DMS79 (cell line): ENCODE measurements around the gene ARVCF.

Source experiments
- DNase-seq: peaks from one replicate; lab custom pipeline; 2025; lab: John Stamatoyannopoulos, UW

The ARVCF gene

DNA sequence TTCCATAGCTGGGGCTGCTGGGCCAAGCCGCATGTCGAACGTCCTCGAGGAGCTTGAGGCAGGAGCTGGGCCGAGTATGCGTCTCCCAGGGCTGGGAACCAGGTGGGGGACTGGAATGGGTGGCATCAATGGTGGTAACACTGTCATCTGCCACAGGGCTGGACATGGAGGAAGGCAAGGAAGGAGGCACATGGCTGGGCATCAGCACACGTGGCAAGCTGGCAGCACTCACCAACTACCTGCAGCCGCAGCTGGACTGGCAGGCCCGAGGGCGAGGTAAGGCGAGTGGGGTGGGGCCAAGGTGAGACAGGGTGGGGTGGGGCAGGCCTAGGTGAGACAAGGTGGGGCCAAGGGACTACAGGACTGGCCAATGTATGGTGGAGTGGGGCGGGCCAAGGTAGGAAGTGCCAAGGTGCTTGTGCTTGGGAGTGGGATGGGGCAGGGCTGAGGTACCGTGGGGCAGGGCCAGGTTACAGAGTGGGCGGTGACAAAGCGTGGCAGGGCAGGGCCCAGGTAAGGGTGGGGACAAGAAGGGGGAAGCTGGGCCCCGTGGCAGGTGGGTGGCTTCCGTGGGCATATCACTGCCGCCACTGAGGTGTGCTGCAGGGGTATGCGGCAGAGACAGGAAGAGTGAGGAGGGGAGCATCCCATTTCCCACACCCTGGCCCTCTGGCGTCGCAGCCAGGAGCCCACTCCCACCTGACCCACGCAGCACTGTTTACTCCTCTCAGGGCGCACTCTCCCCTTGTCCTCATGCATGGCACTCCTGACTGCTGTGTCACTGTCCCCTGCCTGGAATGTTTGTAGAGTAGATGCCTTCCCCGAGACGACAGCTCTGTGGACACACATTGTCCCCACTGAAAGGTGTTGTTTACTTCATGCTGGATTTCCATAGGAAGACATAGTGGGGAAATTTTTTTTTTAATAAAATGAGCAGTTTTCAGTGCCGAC is 36.0 kb upstream of the ARVCF start:
- no peak for DNase-seq

DNA sequence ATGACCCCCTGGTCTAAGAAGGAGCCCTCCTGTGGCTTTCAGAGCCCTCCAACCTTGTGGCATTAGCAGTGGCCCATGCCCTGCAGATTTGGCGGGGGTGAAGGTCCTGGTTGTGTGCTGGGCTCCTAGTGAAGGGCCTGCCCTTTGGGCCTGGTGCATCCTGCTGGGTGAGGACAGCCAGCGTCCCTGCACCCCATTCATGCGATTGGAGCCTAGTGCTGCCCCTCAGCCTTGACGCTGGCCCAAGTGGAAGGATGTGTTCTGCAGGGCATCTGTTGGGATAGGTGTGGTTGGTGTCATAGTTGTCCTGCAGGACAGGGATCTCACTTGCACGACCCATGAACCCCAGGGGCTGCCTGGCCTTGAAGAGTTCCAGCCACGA is 35.3 kb upstream of the ARVCF start:
- DNase-seq, result no peak

- no peak for DNase-seq
Observed at GRCh38 chr22:20046730-20047129, 30.1 kb upstream of the ARVCF start.

DNA sequence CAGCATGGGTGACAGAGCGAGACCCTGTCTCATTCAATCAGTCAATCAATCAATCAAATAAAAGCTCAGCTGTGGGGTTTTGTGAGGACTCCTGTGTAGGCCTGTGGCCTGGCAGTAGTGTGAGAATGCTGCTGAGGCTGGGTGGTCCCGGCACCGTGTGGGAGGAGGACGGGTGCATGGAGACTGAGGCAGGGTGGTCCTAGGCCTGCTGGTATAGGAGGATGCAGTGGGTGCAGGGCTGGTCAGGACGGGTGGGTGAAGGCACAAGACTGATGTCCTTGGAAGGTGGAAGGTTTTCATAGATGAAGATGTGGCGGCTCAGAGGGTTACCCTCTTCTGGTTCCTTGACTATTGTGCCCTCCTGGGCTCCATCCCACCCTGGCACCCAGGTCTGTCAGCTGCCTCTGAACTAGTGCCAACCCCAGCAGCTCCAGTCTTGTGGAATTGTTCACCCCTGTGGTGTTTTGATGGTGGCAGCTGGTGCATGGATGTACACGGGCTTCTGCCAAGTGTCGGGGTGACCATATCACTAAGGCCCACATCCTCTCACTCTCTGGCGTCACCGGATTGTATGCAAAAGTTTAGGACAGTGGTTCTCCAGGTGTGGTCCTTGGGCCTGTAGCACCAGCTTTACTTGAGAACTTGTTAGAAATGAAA is 28.0 kb upstream of the ARVCF start:
- no peak for DNase-seq

DNA sequence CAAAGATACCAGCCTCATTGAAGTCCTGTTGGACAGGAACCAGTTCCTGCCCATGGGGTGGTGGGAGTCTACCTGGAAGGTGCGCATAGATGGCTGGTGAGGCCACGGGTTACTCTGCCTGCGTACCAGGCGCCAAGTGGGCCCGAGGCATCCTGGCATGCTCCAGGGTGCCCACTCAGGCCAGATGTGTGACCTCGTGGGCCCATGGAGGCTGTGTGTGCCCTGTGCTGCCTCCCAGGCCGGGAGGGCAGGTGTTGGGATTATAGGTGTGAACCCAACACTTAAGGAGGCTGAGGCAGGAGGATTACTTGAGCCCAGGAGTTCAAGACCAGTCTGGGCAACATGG is 27.3 kb upstream of the ARVCF start:
- DNase-seq, result no peak

- DNase-seq, result no peak
Observed at GRCh38 chr22:20043057-20043996, 26.7 kb upstream of the ARVCF start.

DNA sequence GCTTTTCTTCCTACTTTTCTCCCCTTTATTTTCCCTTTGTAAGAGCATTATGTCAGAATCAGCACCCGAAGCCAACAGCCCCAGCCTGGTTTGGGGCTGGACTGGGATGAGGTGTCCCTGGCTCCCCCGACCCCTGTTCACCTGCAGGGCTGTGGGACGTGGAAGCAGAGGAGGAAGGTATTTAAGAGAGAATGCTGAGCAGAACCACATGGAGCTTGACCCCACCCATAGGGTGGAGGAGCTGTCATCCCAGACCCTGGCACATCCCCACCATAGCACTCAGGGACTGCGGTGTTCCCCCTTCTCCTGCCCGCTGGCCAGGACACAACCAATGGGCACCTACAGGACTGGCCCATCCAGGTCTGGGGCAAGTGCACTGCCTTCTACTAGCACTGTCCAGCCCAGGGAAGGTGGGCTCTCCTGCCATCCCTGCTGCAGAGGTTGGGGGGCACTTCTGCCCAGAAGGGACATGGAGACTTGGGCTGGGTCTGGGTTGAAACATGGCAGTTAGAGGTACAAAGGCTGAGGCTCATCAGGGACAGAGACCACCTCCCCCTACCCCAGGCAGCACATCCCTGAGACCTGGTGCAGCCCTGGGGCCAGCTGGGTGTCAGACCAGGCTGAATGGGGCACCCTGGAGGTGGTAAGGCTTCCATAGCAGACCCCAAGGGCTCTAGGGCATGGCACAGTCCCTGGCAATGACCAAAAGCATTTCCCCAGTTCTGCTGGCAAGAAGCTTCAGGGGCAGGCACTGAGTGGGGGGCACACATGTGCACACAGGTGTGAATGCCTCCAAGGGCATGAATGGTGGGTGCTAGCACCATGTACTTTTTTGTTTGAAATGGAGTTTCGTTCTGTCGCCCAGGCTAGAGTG is 23.9 kb upstream of the ARVCF start:
- DNase-seq, result no peak

GRCh38 chr22:20039683-20040325 is 23.2 kb upstream of the ARVCF start:
- no peak for DNase-seq

- no peak for DNase-seq
Observed at GRCh38 chr22:20038574-20038973, 22.0 kb upstream of the ARVCF start.

GRCh38 chr22:20037419-20037818 is 20.8 kb upstream of the ARVCF start:
- DNase-seq, result no peak

DNA sequence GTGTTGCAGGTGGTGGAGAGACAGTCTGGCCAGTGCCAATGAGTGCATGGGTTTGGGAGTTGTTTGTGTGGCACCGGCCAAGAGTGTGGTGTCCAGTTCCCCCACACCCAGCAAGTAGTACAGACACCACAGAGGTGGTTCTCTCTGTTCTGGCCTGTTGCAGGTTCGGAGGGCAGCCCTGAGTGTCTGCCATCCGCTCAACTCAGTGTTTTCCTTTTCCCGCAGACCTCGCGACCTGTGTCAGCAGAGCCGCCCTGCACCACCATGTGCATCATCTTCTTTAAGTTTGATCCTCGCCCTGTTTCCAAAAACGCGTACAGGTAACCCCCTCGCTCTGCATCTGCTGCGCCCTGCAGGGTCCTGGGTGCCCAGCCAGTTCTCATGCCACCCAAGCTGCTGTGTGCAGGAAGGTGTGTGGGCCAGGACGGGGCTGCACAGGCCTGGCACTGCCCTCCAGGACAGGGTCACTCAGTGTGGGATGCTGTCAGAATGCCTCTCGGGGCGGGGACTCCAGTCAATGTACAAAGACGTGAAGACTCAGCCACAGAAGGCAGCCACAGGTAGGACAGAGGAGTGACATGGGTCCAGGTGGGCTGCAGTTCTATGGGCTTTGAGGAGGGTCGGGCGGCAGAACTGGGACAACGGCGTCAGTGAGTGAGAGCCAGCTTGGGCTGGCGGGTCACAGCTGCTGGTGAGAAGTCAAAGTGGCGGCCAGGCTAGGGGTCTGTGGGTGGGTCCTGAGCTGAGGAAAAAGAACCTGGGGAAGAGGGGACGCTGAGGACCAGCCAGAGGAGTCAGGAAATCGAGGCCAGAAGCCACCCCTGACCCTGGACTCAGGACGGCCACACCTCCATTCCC is 20.1 kb upstream of the ARVCF start:
- no peak for DNase-seq

GRCh38 chr22:20036084-20036482 is 19.5 kb upstream of the ARVCF start:
- no peak for DNase-seq

- DNase-seq, result no peak
Observed at GRCh38 chr22:20035375-20036083, 18.9 kb upstream of the ARVCF start.

DNA sequence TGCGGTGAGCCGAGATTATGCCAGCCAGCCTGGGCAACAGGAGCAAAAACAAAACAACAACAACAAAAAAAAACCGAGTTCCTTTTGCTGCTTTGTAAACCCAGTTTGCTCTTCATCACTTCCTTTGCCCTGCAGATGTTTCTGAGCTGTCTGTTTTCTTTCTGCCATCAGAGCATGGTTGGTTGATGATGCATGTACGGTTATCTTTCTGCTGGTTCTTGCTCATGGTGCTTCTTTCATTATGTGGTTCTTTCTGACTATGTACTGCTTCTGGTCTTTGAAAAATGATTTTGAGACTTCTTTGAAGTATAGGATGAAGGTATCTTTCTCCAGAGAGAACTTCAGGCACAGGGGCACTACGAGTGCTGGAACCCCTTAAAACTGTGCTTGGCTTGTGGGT is 17.5 kb upstream of the ARVCF start:
- DNase-seq, result no peak

DNA sequence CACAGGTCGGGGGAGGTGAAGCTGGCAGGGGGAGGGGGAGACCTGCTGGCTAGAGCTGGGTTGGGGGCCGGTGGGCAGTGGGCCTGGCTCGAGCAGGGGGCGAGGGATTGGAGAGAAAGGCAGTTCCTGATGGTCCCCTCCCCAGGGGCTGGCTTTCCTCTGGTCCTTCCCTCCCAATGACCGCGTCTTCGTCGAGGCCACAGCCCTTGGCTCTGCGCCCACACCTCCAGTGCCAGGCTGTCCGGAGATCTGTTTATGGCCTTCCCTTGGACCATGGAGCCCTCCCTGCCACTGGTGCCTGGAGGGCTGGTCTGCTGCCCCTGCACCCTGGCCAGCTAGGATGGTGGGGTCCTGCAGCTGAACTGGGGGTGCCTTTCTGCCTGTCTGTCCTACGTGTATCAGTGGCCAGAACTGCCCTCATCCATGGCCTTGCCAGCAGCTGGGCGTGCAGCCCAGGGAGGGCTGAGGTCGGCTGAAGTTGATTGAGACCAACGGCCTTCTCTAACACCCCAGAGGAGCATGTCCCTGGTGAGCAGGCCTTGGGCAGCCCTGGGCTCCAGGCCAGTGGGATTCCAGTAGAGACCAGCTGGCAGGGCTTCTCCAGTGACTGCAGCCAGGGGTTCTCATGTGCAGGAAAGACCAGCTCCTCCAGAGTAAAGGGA is 16.6 kb upstream of the ARVCF start:
- no peak for DNase-seq

- no peak for DNase-seq
Observed at GRCh38 chr22:20032407-20032991, 15.9 kb upstream of the ARVCF start.

DNA sequence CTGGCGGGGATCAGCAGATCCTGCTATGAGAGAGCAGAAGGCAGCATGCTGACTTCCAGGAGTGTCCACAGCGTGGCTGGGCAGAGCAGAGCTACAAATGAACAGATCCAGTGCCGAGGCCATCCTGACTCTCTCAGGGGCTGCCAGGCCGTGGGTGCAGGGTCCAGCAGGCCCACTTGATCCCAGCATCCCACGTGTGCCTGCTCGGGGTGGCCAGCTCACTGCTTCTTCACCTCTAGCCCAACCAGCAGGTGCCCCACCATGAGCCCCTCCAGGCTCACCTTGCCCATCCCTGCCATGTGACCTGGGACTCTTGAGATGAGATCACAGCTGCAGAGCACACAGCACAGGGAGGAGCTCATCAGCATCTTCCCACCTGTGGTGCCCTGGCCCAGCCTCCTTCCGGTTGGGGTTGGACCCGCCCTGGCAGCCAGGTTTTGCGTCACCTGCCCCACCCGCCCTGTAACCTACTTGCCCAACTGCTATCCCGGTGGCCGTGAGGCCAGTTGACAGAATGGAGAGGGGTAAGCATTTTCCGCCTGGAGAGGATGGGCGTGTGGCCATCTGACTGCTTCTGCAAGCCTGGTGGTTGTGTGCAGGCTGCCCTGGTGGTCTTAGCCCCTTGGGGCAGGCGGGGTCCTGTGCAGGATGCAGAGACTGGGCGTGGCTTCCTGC is 15.2 kb upstream of the ARVCF start:
- no peak for DNase-seq
